Measurements from ENCODE around the gene ZNF362.

DNA sequence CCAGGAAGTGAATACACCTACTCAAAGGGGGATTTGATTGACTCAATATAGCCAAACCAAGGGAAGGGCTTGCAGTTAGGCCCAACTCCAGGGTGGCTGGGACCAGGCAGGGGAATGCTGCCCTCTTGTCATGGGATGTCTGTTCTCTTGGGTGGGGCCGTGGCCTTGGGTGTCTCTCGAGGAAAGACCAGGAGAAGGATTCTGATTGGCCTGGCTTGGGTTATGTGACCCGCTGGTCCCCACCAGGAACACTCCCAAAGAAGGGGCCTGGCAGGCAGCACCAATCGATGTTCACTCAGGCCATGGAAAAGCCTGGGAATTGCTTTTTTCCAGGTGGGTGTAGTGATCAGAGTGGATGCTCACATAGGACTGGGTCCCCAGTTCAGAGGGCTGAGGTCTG, 10.1 kb upstream of the ZNF362 start:
- TF ChIP-seq, protein P1, sequence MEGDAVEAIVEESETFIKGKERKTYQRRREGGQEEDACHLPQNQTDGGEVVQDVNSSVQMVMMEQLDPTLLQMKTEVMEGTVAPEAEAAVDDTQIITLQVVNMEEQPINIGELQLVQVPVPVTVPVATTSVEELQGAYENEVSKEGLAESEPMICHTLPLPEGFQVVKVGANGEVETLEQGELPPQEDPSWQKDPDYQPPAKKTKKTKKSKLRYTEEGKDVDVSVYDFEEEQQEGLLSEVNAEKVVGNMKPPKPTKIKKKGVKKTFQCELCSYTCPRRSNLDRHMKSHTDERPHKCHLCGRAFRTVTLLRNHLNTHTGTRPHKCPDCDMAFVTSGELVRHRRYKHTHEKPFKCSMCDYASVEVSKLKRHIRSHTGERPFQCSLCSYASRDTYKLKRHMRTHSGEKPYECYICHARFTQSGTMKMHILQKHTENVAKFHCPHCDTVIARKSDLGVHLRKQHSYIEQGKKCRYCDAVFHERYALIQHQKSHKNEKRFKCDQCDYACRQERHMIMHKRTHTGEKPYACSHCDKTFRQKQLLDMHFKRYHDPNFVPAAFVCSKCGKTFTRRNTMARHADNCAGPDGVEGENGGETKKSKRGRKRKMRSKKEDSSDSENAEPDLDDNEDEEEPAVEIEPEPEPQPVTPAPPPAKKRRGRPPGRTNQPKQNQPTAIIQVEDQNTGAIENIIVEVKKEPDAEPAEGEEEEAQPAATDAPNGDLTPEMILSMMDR (IDR thresholded peaks at IDR 0.05; ENCODE audit: poor library complexity), result no peak
- TF ChIP-seq EZH2 (IDR thresholded peaks at IDR 0.05; ENCODE audit: borderline replicate concordance), result no peak
- TF ChIP-seq EZH2phosphoT487 (IDR thresholded peaks at IDR 0.05; ENCODE audit: low read depth, severe bottlenecking, unreplicated experiment), result no peak

Measured in hepatocyte (in vitro differentiated cells).